Panc1 (cell line): ENCODE data around the gene ISLR2. TPM values are rescaled to one million over a fixed set of nuclear protein-coding genes. Genes with fewer than 3 reads are reported as not detected.

Source experiments
- ATAC-seq: fragments of 200-7000 bp; cut with Tn5 transposase; 2 replicates; pipeline ENCODE4 v1.9.1; 2020; ENCODE audit warnings: mild to moderate bottlenecking, moderate library complexity
- BruUV-seq: library from RNA; stranded (reverse); fragments of 400-500 nt; replicated peaks from 2 replicates; lab custom pipeline; 2021; lab: Mats Ljungman, UMichigan
- CTCF ChIA-PET: fragments of 300-600 bp; sonication (Branson Sonifier 250); formaldehyde crosslinking; loops from one replicate; lab custom pipeline; 2022; ENCODE audit warnings: antibody characterized with exemption; lab: Charles Lee
- POLR2A ChIA-PET: fragments of 300-600 bp; sonication (Branson Sonifier 250); formaldehyde crosslinking; loops from one replicate; lab custom pipeline; 2022; ENCODE audit warnings: antibody characterized with exemption; lab: Charles Lee
- DNase-seq: peaks from one replicate; pipeline ENCODE4 v3.0.0-alpha.2; 2010; ENCODE audit warnings: low read depth, low spot score
- H3K27ac ChIP-seq: 2 replicates; pipeline ENCODE4 v1.5.1; 2011; ENCODE audit warnings: mild to moderate bottlenecking, low read length, inconsistent platforms
- H3K27me3 ChIP-seq: fragments of 200-500 bp; sonication (Bioruptor generic); 2 replicates; pipeline ENCODE4 v1.6.0; 2014; ENCODE audit warnings: low read length, inconsistent platforms; ENCODE audit not compliant: control insufficient read depth, insufficient read depth
- H3K36me3 ChIP-seq: fragments of 200-500 bp; sonication (Bioruptor generic); 2 replicates; pipeline ENCODE4 v1.5.1; 2014; ENCODE audit warnings: inconsistent platforms, mild to moderate bottlenecking, low read length, moderate library complexity; ENCODE audit not compliant: control insufficient read depth, insufficient read depth
- H3K4me1 ChIP-seq: 2 replicates; pipeline ENCODE4 v1.5.1; 2011; ENCODE audit warnings: inconsistent platforms, mild to moderate bottlenecking, low read length, moderate library complexity; ENCODE audit not compliant: control insufficient read depth, insufficient read depth
- H3K4me3 ChIP-seq, 2 experiments: 2 replicates each; pipeline ENCODE4 v1.5.1; 2011 to 2012; ENCODE audit warnings: low read depth in 2 of 2, low read length in 2 of 2, mild to moderate bottlenecking in 2 of 2, inconsistent platforms in 1 of 2, moderate library complexity in 1 of 2
- H3K9me3 ChIP-seq: fragments of 200-500 bp; sonication (Bioruptor generic); 2 replicates; pipeline ENCODE4 v1.5.1; 2014; ENCODE audit warnings: low read depth, mild to moderate bottlenecking, inconsistent platforms, low read length, moderate library complexity; ENCODE audit not compliant: control insufficient read depth, insufficient read depth
- CTCF ChIP-seq: fragments of 450-650 bp; IDR thresholded peaks from 2 replicates; pipeline ENCODE4 v1.5.1; 2017; ENCODE audit warnings: mild to moderate bottlenecking
- POLR2AphosphoS5 ChIP-seq: IDR thresholded peaks from 2 replicates; pipeline ENCODE4 v1.6.1; 2012; ENCODE audit warnings: mild to moderate bottlenecking, low read depth, low read length, moderate library complexity
- REST ChIP-seq, 2 experiments: IDR thresholded peaks; 2 replicates each; pipeline ENCODE4 v1.6.1; 2011 to 2012; ENCODE audit warnings: low read depth in 2 of 2, control low read depth in 1 of 2, low read length in 1 of 2, mild to moderate bottlenecking in 1 of 2, moderate library complexity in 1 of 2; ENCODE audit not compliant: insufficient read depth in 1 of 2
- SIN3A ChIP-seq: IDR thresholded peaks from 2 replicates; pipeline ENCODE4 v1.6.1; 2012; ENCODE audit warnings: low read depth, mild to moderate bottlenecking, low read length, moderate library complexity, borderline replicate concordance; ENCODE audit not compliant: insufficient read depth
- TCF7L2 ChIP-seq: IDR thresholded peaks from 2 replicates; pipeline ENCODE4 v1.6.1; 2011; ENCODE audit warnings: mild to moderate bottlenecking, low read depth, low read length, inconsistent platforms
- in situ Hi-C: cut with HindIII; loops from 2 replicates; pipeline ENCODE4 v1.10.0; 2016; ENCODE audit warnings: low sequenced_read_pairs, low pct_unique_long_range_greater_than_20kb
- intact Hi-C: fragments of 100-400 bp; cut with micrococcal nuclease; formaldehyde crosslinking; loops from one replicate; pipeline ENCODE4 v1.10.0; 2022; ENCODE audit not compliant: unreplicated experiment
- total RNA-seq: library from RNA; stranded (reverse); gene quantifications from one replicate; pipeline ENCODE4 v1.2.1, GENCODE V29; 2021; ENCODE audit not compliant: unreplicated experiment

Gene ISLR2
- total RNA-seq, 1 experiment from 2014 or later = 0.36 TPM

- Histone ChIP-seq H3K9me3 (no peaks in the 10 kb centered on the region), H3K27me3 (peaks cover 16% of the 10 kb centered on the region; the same call in 1 of the 2 replicates), H3K4me1 (peaks cover 14% of the 10 kb centered on the region), H3K4me3 (no peak overlapping the region), H3K36me3 (no peaks in the 10 kb centered on the region), H3K27ac (no peak overlapping the region)
- ChIA-PET CTCF (interaction anchor here (1.1 kb wide), 1 partner anchor 176 kb away, joined by 3 read pairs; no protein-coding TSS in a partner anchor), POLR2A (no interaction called here)
- in situ Hi-C loops = no loop called here
- TF ChIP-seq CTCF (no peak), POLR2AphosphoS5 (no peak), SIN3A (no peak), REST (IDR thresholded peaks at IDR 0.05; ENCODE audit: insufficient read depth in 1 of 2, low read depth in 2 of 2, low read length in 1 of 2) (no peak), TCF7L2 (no peak)
- ATAC-seq = no peak
- DNase-seq = no peak
- intact Hi-C loops = no loop called here
- BruUV-seq = no TSS peak
These were observed 652 bp downstream of the ISLR2 start for GRCh38 chr15:74130849-74131627.

GRCh38 chr15:74131628-74132413, 1.4 kb downstream of the ISLR2 start:
- Histone ChIP-seq H3K27me3 (peaks cover 16% of the 10 kb centered on the region; the same call in 1 of the 2 replicates), H3K4me3 (no peak overlapping the region), H3K9me3 (no peaks in the 10 kb centered on the region), H3K36me3 (no peaks in the 10 kb centered on the region), H3K27ac (no peak overlapping the region), H3K4me1 (peaks cover 14% of the 10 kb centered on the region)
- BruUV-seq = no TSS peak
- ChIA-PET POLR2A (no interaction called here), CTCF (interaction anchor here (1.1 kb wide), 1 partner anchor 176 kb away, joined by 3 read pairs; no protein-coding TSS in a partner anchor)
- in situ Hi-C loops (no loop called here), intact Hi-C loops (no loop called here)
- no peak for TF ChIP-seq SIN3A
- no peak for TF ChIP-seq CTCF
- TF ChIP-seq POLR2AphosphoS5 = no peak
- TF ChIP-seq REST (IDR thresholded peaks at IDR 0.05; ENCODE audit: insufficient read depth in 1 of 2, low read depth in 2 of 2, low read length in 1 of 2) = no peak
- TF ChIP-seq TCF7L2 = no peak
- no peak for DNase-seq
- ATAC-seq = no peak
